ENCODE results near the gene SERPINB1.
"Not testable (repeated sequence)": the region's sequence is repeated elsewhere in the genome, so short reads cannot be mapped to it uniquely, and the experiment has no call there.

SERPINB1 gene

DNA sequence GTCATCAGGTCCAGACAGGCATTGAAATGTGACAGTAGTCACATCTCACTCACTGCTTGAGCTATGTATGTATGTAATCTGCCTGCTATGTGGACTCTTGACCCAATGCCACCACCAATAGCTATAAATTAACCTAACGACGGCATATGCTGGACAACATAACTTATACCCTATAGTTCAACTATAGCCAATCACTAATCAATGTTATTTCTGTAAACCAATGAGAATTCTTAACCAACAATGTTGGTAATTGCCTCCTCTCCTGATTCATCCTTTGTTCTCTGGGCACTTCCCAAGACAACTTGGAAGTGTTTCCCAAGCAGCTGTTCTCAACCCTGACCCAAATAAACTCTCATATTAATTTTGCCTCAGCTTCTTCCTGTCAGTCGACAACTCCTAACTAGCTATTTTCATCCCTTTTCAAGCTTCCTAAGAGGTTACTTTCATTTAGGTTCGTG is 24.1 kb upstream of the SERPINB1 start:
- DNase-seq: no peak

- no peak for DNase-seq
These were observed 23.6 kb upstream of the SERPINB1 start for GRCh38 chr6:2865270-2865669.

DNA sequence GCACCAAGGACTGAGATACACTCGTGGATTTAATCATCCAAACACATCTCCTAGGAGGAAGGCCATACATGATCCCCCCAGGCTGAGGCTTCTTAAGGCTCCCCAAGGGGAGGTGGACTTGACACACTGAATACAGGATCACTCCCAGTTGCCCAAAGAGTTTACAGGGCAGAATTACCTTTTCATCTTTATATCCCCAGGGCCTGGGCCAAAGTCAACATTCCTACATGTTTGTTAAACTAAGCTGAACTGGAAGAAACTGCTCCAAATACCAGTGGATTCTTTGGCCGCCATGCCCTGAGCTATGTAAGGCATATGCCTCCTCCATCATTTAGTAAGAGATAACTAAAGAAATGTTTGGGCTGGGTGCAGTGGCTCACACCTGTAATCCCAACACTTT is 22.2 kb upstream of the SERPINB1 start:
- no peak for DNase-seq

GRCh38 chr6:2862712-2863181 is 21.1 kb upstream of the SERPINB1 start:
- peak; percentile 25 to 72 for DNase-seq

- no peak for DNase-seq
These were observed 20.1 kb upstream of the SERPINB1 start for GRCh38 chr6:2861822-2862164.

DNA sequence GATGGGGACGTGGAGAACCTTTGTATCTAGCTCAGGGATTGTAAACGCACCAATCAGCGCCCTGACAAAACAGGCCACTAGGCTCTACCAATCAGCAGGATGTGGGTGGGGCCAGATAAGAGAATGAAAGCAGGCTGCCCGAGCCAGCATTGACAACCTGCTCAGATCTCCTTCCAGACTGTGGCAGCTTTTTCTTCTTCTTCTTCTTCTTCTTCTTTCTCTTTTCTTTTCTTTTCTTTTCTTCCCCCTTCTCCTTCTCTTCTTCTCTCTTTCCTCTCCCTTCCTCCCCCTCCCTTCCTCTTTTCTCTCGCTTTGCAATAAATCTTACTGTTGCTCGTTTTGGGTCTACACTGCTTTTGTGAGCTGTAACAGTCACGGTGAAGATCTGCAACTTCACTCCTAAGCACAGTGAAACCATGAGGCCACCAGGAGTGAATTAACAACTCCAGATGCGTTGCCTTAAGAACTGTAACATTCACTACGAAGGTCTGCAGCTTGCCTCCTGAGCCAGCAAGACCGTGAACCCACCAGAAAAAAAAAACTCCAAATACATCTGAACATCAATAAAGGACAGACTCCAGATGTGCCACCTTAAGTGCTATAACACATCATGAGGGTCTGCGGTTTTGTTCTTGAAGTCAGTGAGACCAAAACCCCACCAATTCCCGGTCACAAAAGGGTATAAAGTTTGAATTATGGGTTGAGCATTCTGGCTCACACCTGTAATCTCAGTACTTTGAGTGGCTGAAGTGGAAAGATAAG is 19.6 kb upstream of the SERPINB1 start:
- no peak for DNase-seq

DNA sequence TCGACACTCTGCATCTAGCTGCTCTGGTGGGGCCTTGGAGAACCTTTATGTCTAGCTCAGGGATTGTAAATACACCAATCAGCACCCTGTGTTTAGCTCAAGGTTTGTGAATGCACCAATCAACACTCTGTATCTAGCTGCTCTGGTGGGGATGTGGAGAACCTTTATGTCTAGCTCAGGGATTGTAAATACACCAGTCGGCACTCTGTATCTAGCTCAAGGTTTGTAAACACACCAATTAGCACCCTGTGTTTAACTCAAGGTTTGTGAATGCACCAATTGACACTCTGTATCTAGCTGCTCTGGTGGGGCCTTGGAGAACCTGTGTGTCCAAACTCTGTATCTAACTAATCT is 19.0 kb upstream of the SERPINB1 start:
- not testable (repeated sequence) for DNase-seq

GRCh38 chr6:2859798-2860705 is 18.4 kb upstream of the SERPINB1 start:
- not testable (repeated sequence) for DNase-seq

- no peak for DNase-seq
These were observed 17.6 kb upstream of the SERPINB1 start for GRCh38 chr6:2859185-2859700.

GRCh38 chr6:2857580-2858337 is 16.1 kb upstream of the SERPINB1 start:
- no peak for DNase-seq

GRCh38 chr6:2857185-2857579 is 15.5 kb upstream of the SERPINB1 start:
- no peak for DNase-seq

DNA sequence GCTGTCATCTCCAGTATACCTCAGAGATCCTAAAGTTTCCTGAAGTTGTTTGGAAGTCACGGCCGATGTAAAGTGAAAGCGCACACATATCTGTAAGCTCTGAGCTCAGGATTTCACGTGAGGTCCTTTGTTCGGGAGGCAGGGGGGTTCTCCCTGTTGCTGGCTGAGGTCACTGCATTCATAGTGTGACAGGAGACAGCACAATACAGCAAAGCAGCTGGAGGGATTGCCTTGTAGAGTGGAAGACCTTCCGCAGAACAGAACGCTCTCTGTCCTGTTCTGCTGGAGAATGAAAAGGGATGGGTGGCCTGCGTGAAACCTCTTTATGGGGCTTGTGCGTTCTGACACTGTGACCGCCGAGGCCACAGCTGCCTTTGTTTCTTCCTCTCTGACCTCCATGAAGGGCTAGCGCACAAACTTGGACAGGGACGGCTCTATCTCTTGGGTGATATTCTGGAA is 13.4 kb upstream of the SERPINB1 start:
- no peak for DNase-seq

- no peak for DNase-seq
These were observed 12.8 kb upstream of the SERPINB1 start for GRCh38 chr6:2854396-2854982.

DNA sequence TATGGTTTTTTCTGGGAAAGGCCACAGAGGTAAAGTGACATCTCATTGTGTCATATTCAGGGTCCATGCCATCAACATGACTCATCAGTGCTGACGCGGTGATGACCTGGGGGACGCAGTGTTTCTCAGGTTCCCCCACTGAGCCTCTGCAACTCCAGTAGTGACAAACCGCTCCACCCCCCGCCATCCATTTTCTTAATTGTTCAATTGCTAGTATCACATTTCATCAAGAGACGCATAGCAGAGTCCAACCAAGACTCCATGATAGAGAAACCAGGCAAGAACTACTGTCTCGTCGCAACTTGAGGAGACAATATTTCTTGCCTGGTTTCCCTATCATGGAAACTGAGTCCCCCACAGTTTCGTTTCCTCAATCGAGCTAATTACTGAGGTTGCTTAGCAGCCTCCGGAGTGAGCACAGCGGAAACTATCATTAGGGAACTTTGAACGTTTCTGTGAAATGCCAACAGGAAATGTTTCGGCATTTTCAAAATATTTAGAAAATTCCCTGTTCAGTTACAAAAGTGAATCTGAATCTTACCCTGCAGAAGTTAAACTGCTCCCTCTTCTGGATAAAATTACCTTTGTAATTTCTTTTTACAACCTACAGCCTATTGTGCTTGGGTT is 12.2 kb upstream of the SERPINB1 start:
- DNase-seq: no peak

DNA sequence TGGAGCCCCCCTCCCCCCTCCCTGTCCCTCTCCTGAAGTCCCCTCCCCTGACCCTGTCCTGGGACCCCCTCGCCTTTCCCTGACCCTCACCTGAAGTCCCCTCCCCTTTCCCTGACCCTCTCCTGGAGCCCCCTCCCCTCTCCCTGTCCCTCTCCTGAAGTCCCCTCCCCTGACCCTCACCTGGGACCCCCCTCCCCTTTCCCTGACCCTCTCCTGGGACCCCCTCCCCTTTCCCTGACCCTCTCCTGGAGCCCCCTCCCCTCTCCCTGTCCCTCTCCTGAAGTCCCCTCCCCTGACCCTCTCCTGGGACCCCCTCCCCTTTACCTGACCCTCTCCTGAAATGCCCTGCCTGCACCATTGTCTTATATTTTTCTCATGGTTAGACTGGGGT is 11.7 kb upstream of the SERPINB1 start:
- DNase-seq: not testable (repeated sequence)

DNA sequence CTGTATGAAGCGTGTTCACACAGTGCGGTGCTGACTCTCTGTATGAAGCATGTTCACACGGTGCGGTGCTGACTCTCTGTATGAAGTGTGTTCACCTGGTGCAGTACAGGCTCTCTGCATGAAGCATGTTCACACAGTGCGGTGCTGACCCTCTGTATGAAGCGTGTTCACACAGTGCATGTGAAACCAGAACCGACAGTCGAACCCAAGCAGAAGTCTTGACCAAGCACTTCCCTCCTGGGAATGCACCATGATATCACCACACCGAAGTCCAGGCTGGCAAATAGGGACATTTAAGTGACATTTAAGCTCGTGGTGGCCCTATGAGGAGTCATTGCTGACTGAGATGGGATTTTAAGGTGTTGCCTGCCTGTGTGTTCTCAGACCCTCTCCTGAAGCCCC is 11.3 kb upstream of the SERPINB1 start:
- no peak for DNase-seq

GRCh38 chr6:2852514-2852855 is 10.8 kb upstream of the SERPINB1 start:
- DNase-seq: no peak

DNA sequence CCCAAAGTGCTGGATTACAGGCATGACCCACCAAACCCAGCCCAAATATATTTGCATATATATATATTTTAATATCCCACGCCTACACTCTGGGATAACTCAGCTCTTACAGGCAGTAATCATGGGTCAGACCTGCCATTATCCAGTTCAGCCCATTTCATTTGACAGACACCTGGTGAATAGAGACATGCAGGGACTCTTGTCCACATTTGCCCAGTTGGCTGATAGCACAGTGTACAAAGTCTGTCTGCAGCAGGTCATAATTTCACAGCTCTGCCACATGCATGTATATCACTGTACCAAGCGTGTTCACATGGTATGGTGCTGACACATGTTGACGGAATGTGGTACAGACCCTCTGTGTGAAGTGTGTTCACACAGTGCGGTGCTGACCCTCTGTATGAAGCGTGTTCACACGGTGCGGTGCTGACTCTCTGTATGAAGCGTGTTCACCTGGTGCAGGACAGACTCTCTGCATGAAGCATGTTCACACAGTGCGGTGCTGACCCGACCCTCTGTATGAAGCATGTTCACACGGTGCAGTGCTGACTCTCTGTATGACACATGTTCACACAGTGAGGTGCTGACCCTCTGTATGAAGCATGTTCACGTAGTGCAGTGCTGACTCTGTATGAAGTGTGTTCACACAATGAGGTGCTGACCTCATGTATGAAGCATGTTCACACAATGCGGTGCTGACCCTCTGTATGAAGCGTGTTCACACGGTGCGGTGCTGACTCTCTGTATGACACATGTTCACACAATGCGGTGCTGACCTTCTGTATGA is 10.3 kb upstream of the SERPINB1 start:
- DNase-seq: no peak

GRCh38 chr6:2850538-2851113 is 9.0 kb upstream of the SERPINB1 start:
- no peak for DNase-seq

DNA sequence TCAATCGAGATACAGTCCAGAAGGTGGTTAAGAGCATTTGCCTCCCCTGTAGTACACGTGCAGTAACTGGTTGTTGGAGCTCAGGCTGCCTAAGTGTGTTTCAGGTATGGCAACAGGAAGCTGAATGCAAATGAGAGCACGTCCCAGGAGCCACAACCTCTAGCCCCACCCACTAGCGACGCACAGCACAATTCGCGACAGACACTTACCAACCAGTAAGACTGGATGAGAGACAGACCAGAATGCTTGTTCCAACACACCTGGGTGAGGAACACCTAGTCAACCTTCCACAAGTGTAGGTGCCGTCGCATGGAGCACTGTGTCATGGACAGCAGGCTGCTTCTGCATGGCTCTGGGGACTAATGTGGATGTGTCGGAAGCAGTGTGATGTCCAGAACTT is 7.2 kb upstream of the SERPINB1 start:
- no peak for DNase-seq

GRCh38 chr6:2845880-2846208 is 4.2 kb upstream of the SERPINB1 start:
- DNase-seq: no peak

Data from NCI-H524 (cell line).